Measurements from ENCODE around the gene HBP1.

- no peak for TF ChIP-seq CTCF (IDR thresholded peaks at IDR 0.05)
- no peak for TF ChIP-seq POLR2A (IDR thresholded peaks at IDR 0.05)
- no peak for TF ChIP-seq POLR2AphosphoS5 (IDR thresholded peaks at IDR 0.05)
These were observed 51.6 kb downstream of the HBP1 start for GRCh38 chr7:107220356-107220755.

All from upper lobe of left lung (tissue), 4 donors.